Activated CD4-positive, alpha-beta T cell treated with anti-CD3 and anti-CD28 coated beads for 36 hours (primary cell): ENCODE measurements around the gene NKAIN4. TPM values are rescaled to one million over a fixed set of nuclear protein-coding genes. Genes with fewer than 3 reads are reported as not detected.

Experiments
- ATAC-seq: fragments of 200-7000 bp; cut with Tn5 transposase; one replicate; pipeline ENCODE4 v1.10.0; 2021; ENCODE audit warnings: mild to moderate bottlenecking, moderate library complexity
- CTCF ChIA-PET: fragments of 350-600 bp; sonication (Branson Sonifier 250); formaldehyde crosslinking; loops from one replicate; lab custom pipeline; 2021; ENCODE audit warnings: antibody characterized with exemption; lab: Charles Lee
- POLR2A ChIA-PET: fragments of 350-600 bp; sonication (Branson Sonifier 250); formaldehyde crosslinking; loops from one replicate; lab custom pipeline; 2021; ENCODE audit warnings: antibody characterized with exemption, inconsistent platforms; lab: Charles Lee
- DNase-seq: peaks from one replicate; pipeline ENCODE4 v3.0.0-alpha.2; 2020
- H3K27ac Mint-ChIP-seq: one replicate; pipeline ENCODE4 v1.8.0; 2021; ENCODE audit warnings: mixed read lengths
- H3K27me3 Mint-ChIP-seq: one replicate; pipeline ENCODE4 v1.8.0; 2021; ENCODE audit warnings: mixed read lengths
- H3K36me3 Mint-ChIP-seq: one replicate; pipeline ENCODE4 v1.8.0; 2021; ENCODE audit warnings: low read depth, mixed read lengths
- H3K4me1 Mint-ChIP-seq: one replicate; pipeline ENCODE4 v1.8.0; 2021; ENCODE audit warnings: mixed read lengths
- H3K4me3 Mint-ChIP-seq: one replicate; pipeline ENCODE4 v1.8.0; 2021; ENCODE audit warnings: mild to moderate bottlenecking, moderate library complexity, mixed read lengths
- H3K9me3 Mint-ChIP-seq: one replicate; pipeline ENCODE4 v1.8.0; 2021; ENCODE audit warnings: low read depth, mixed read lengths
- intact Hi-C, 2 experiments: fragments of 100-400 bp; cut with DNase I in 1 of 2; cut with micrococcal nuclease in 1 of 2; formaldehyde crosslinking; loops; one replicate each; pipeline versions ENCODE4 v1.14.2 to v1.15.1; 2022 to 2024; cut with DNase I, micrococcal nuclease
- total RNA-seq, 2 experiments: library from RNA; stranded (reverse); gene quantifications; one replicate each; pipeline ENCODE4 v1.2.3, GENCODE V29; 2021

Gene NKAIN4
- total RNA-seq, 2 experiments from 2014 or later = not detected

DNA sequence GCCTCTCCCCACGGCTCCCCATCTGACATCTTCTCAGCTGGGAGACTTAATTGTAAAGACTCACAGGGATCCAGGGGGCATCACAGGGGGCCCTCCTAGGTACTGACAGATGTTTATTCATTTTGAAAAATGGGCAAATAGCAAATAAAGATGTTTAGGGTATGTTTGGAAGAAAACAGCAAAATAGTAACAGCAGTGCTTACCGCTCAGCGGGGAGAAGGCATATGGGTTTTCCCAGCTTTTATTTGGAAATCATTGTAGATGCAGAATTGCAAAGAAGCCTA lies 21.3 kb downstream of the NKAIN4 start:
- ChIA-PET POLR2A (no interaction called here), CTCF (interaction anchor here (2.4 kb wide), 1 partner anchor 10 kb away, joined by 15 read pairs; no protein-coding TSS in a partner anchor)
- peaks cover 16% of the 10 kb centered on the region for H3K27me3 Mint-ChIP-seq
- no peak overlapping the region for H3K4me3 Mint-ChIP-seq
- H3K9me3 Mint-ChIP-seq = no peaks in the 10 kb centered on the region
- no peak for ATAC-seq
- H3K4me1 Mint-ChIP-seq = peaks cover 2% of the 10 kb centered on the region
- no peak for DNase-seq
- no peak overlapping the region for H3K27ac Mint-ChIP-seq
- no peaks in the 10 kb centered on the region for H3K36me3 Mint-ChIP-seq
- intact Hi-C loops = loop anchor here in 1 of 2 experiments (5.0 kb wide), 1 partner anchor 176 kb away; no protein-coding TSS in a partner anchor

DNA sequence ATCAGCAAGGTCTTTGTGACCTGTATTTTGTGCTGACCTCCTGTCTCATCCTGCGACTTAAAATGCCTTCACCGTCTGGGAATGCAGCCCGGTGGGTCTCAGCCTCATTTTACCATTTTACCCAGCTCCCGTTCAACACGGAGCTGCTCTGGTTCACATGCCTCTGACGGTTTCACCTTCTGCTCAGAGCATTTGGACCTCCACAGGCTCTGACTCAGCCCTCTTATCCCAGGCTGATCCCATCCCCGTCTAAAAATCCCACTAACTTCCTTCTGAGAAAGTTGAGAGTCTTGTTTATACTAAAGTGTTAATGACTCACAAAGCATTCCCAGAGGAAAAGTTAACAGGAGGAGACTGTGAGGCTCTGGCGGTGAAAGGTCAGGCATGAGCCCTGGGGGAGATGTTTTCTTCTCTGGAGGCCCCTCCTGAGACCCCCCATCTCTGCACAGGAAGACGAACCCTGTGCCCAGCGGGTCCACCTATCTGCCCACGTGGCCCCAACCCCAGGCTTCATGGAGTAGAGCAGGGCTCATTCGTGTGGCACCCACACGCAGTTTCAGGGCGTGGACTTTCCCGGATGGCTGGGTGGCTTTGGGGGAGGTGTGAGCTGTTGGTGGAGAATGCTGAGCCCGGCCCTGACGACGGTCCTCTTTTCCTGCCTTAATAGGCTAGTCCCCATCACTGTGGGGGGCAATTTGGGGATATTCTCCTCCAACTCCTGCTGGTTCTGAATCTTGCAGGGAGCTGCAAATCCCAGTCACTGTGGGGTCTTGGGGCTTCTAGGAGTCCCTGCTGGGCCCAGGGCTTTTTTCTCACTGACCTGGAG lies 21.8 kb downstream of the NKAIN4 start:
- H3K36me3 Mint-ChIP-seq = no peaks in the 10 kb centered on the region

DNA sequence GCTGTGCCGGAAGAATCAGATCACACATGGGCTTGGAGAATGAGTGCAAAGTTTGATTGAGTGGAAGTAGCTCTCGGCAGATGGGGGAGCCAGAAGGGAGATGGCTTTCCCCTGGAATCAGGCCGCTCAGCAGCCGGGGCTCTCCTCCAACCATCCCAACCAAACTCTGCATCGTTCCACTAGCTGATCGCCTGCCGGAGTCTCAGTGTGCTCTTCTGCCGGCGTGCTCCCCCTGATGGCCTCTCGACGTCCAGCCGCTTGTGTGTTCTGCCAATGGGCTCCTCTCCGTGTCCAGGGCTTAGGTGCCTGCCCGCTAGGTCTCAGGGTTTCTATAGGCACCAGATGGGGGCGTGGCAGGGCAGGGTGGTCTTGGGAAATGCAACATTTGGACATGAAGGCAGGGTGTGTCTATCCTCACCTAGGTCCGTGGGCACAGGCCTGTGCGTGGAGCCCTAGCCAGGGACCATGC lies 23.4 kb downstream of the NKAIN4 start:
- POLR2A ChIA-PET = no interaction called here
- peaks cover 2% of the 10 kb centered on the region for H3K4me1 Mint-ChIP-seq
- CTCF ChIA-PET = interaction anchor here (0.5 kb wide), 1 partner anchor 21 kb away, joined by 3 read pairs; no protein-coding TSS in a partner anchor
- H3K27me3 Mint-ChIP-seq = peaks cover 16% of the 10 kb centered on the region
- ATAC-seq (peak; percentile 33), DNase-seq (peak; percentile 42)
- no peak overlapping the region for H3K27ac Mint-ChIP-seq
- no peaks in the 10 kb centered on the region for H3K36me3 Mint-ChIP-seq
- H3K4me3 Mint-ChIP-seq = no peak overlapping the region
- no peaks in the 10 kb centered on the region for H3K9me3 Mint-ChIP-seq
- intact Hi-C loops = loop anchor here in 1 of 2 experiments (5.0 kb wide), 1 partner anchor 174 kb away; no protein-coding TSS in a partner anchor

More for the DNA sequence above, 21.8 kb downstream of the NKAIN4 start:
- peaks cover 16% of the 10 kb centered on the region for H3K27me3 Mint-ChIP-seq
- no peak overlapping the region for H3K4me3 Mint-ChIP-seq
- no peaks in the 10 kb centered on the region for H3K9me3 Mint-ChIP-seq
- no peak overlapping the region for H3K27ac Mint-ChIP-seq
- no peak for DNase-seq
- H3K4me1 Mint-ChIP-seq = peaks cover 2% of the 10 kb centered on the region
- ChIA-PET CTCF (interaction anchor here (2.4 kb wide), 1 partner anchor 9 kb away, joined by 15 read pairs; no protein-coding TSS in a partner anchor), POLR2A (no interaction called here)
- intact Hi-C loops = loop anchor here in 1 of 2 experiments (5.0 kb wide), 1 partner anchor 175 kb away; no protein-coding TSS in a partner anchor
- no peak for ATAC-seq

DNA sequence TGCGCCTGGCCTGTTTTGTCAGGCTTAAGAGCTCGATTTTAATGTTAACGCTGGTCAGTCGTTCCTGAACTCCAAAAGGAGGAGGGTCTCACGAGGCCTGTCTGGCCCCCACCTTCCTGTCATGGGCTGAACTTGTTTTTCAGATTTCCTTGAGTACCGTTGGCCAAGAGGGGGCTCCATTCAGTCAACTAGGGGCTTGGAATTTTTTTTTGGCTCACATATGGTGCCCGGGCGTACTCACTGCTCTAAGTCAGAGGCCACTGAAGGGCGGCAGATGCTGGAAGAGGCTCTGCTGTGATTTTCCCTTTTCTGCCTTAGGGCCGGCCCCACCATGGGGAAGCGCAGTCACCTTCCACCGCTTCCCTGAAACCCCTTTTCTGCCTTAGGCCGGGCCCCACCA lies 25.5 kb downstream of the NKAIN4 start:
- ATAC-seq = no peak
- CTCF ChIA-PET = no interaction called here
- Mint-ChIP-seq H3K36me3 (no peaks in the 10 kb centered on the region), H3K4me1 (no peaks in the 10 kb centered on the region), H3K9me3 (no peaks in the 10 kb centered on the region), H3K27ac (no peak overlapping the region), H3K27me3 (peaks cover 16% of the 10 kb centered on the region), H3K4me3 (no peak overlapping the region)
- intact Hi-C loops = no loop called here
- POLR2A ChIA-PET = no interaction called here
- no peak for DNase-seq

DNA sequence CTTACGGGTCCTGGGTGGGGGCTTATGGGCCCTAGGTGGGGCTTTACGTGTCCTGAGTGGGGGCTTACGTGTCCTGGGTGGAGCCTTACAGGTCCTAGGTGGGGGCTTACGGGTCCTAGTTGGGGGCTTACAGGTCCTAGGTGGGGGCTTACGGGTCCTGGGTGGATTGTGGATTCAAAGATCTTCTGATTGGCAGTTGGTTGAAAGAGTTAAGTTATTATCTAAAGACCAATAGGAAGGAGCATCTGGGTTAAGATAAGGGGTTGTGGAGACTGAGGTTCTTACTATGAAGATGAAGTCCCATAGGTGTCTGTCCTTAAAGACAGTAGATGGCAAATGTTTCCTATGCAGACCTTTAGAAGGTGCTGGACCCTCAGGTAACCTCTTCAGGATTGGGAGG lies 27.0 kb downstream of the NKAIN4 start:
- no peak overlapping the region for H3K4me3 Mint-ChIP-seq
- ATAC-seq = no peak
- intact Hi-C loops = no loop called here

DNA sequence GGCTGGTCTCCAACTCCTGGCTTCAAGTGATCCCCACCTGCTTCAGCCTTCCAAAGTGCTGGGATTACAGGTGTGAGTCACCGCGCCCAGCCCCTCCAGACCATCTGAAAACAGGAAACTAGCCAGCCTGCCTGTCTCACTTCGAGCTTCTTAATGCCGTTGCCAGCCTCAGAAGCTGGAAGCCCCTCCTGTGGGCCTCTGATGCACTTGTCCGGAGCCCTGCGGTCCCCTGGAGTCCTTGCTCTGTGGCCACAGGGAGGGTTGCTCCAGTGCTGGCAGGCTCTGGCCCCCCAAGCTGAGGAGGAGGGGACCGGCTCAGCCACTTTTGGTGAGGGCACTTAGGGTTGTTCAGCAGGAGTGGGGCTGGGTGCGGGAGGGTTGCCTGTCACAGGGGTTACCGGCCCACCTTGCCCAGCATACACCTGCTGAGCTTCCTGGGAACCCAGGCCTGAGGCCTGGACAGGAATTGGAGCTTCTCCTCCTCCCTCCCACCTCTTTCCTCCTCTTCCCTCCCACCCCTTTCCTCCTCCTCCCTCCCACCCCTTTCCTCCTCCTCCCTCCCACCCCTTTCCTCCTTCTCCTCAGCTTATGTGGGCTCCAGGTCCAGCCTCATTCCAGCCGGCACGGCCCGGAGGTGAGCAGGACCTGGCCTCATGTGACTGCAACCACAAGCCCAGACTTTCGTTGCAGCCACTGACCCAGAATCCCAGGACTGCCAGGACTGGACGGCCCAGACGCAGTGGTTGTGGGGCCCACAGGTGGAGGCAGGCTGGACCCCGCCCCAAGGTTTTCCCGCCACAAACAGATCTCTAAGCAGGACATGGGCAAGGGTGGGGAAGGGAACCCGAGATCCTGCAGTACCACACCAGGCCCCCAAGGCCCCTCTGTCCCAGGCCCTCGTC lies 28.0 kb downstream of the NKAIN4 start:
- H3K4me3 Mint-ChIP-seq = no peak overlapping the region
- H3K27me3 Mint-ChIP-seq = peaks cover 7% of the 10 kb centered on the region
- no peaks in the 10 kb centered on the region for H3K9me3 Mint-ChIP-seq
- H3K36me3 Mint-ChIP-seq = no peaks in the 10 kb centered on the region
- DNase-seq = no peak
- no peak for ATAC-seq
- H3K27ac Mint-ChIP-seq = no peak overlapping the region
- intact Hi-C loops = no loop called here
- CTCF ChIA-PET = interaction anchor here (1.6 to 3.7 kb wide), 3 partner anchors 9 to 154 kb away, joined by 6 to 17 read pairs (median 6); partner anchors contain the start of gene BIRC7
- no peaks in the 10 kb centered on the region for H3K4me1 Mint-ChIP-seq
- POLR2A ChIA-PET = no interaction called here

More for the DNA sequence above, 27.0 kb downstream of the NKAIN4 start:
- DNase-seq = no peak
- Mint-ChIP-seq H3K36me3 (no peaks in the 10 kb centered on the region), H3K4me1 (no peaks in the 10 kb centered on the region), H3K27me3 (peaks cover 15% of the 10 kb centered on the region), H3K9me3 (no peaks in the 10 kb centered on the region), H3K27ac (no peak overlapping the region)
- ChIA-PET CTCF (no interaction called here), POLR2A (no interaction called here)

DNA sequence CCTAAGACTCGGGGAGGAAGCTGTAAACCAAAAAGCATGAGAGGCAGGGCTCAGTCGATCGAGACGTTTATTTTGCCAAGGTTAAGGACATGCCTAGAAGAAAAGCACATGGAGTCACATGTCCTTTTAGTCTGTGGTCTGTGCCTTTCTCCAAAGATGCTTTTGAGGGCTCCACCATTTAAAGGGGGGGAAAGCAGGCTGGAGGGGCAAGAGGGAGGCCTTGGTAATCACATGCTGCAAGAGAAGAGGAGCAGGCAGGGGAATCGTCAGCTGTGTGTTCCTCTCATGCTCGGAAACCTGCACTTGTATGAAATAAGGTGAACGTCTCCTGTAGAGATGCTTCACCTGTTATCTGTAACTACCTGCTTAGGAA lies 29.2 kb downstream of the NKAIN4 start:
- Mint-ChIP-seq H3K36me3 (no peaks in the 10 kb centered on the region), H3K27me3 (peaks cover 6% of the 10 kb centered on the region), H3K27ac (no peak overlapping the region), H3K4me1 (no peaks in the 10 kb centered on the region), H3K4me3 (no peak overlapping the region), H3K9me3 (no peaks in the 10 kb centered on the region)
- ATAC-seq (no peak), DNase-seq (no peak)
- CTCF ChIA-PET = interaction anchor here (0.6 to 3.7 kb wide), 8 partner anchors 10 to 189 kb away, joined by 3 to 22 read pairs (median 5); partner anchors contain the start of gene BIRC7
- POLR2A ChIA-PET = no interaction called here
- intact Hi-C loops = no loop called here

DNA sequence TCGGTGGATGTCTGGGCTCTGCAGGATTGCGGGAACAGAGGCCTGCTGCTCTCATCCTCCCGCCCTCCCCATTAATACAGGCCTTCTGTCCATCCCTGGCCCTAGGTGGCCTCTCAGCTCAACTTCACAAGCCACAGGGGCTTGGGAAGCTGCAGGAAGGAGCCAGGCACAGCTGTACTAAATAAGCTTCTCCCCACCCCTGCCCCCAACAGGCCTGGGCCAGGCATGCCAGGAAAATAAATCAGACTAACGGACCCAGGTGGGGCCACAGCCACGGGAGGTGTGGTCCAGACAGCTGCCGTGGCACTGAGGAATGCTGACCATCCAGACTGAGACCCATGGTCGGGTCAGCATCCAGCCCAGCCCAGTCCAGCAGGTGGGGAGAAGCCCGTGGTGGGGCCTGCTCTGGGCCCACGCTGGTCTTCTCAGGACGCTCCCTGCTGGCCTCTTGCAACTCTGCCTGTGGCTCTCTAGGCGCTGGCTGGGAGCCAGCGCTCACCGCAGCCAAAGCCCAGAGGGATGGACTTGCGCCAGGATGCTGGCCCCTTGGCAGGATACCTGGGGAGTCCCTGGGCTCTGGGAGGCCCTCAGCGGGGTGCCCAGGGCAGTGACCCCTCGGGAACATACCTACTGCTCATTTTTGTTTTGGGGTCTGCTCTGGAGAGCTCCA lies 29.7 kb downstream of the NKAIN4 start:
- ATAC-seq (no peak), DNase-seq (no peak)
- ChIA-PET POLR2A (no interaction called here), CTCF (interaction anchor here (0.5 to 3.7 kb wide), 19 partner anchors 8 to 713 kb away, joined by 3 to 22 read pairs (median 6); partner anchors contain the start of genes ARFGAP1 and BIRC7)
- intact Hi-C loops = no loop called here
- no peaks in the 10 kb centered on the region for H3K9me3 Mint-ChIP-seq
- no peak overlapping the region for H3K4me3 Mint-ChIP-seq
- no peak overlapping the region for H3K27ac Mint-ChIP-seq
- H3K27me3 Mint-ChIP-seq = peaks cover 7% of the 10 kb centered on the region
- H3K36me3 Mint-ChIP-seq = no peaks in the 10 kb centered on the region
- H3K4me1 Mint-ChIP-seq = no peaks in the 10 kb centered on the region

DNA sequence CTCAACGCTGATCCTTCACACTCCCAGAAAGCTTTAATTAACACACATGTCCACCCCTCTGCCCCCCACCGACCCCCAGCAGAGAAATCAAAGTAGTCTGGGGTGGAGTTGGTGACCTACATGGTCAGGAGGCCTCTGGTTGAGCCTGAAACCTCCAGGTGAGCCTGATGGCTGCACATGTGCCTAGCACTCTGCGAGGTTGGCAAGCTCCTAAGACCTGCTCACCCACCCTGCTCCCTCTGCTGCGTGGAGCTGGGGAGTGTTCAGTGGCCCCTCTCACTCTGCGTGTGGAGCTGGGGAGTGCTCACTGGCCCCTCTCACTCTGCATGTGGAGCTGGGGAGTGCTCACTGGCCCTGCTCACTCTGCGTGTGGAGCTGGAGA lies 30.4 kb downstream of the NKAIN4 start:
- Mint-ChIP-seq H3K27me3 (peaks cover 4% of the 10 kb centered on the region), H3K27ac (no peak overlapping the region), H3K4me1 (no peaks in the 10 kb centered on the region), H3K9me3 (no peaks in the 10 kb centered on the region), H3K4me3 (no peak overlapping the region), H3K36me3 (no peaks in the 10 kb centered on the region)
- intact Hi-C loops = loop anchor here (1.0 to 2.0 kb wide), 4 partner anchors 29 to 159 kb away; no protein-coding TSS in a partner anchor
- no peak for ATAC-seq
- POLR2A ChIA-PET = no interaction called here
- no peak for DNase-seq
- CTCF ChIA-PET = interaction anchor here (0.6 to 3.7 kb wide), 23 partner anchors 9 to 251 kb away, joined by 3 to 22 read pairs (median 4); partner anchors contain the start of genes ARFGAP1 and BIRC7

DNA sequence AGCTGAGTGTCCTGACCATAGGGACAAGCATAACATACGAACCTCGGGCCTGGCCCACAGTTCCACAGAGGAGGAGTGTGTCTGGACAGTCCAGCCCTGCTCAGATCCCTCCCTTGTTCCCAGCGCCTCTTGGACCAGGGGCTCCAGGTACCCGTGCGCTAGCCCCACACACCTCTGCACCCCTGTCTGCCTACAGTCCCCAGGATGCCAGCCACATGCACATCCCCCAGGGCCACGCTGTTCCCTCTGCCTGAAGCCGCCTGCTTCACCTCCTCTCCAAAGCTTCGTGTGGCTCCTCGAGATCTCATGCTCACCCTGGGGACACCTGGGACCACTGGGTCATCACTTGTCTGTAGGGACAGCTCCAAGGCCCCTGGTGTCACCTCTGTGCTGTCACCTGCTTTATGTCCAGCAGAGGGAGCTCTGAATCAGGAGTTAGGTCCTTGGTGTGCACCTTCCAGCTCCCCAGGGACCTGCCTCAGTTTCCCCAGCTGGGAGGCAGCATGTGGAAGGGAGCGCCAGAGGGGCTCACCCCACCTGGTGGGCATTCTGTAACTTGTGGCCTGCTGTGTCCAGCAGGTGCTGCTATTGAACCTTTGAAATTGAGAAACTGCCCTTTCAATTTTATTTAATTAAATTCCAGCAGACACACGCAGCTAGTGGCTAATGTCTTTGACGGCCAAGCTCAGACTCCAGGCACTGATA lies 31.0 kb downstream of the NKAIN4 start:
- no peaks in the 10 kb centered on the region for H3K4me1 Mint-ChIP-seq
- intact Hi-C loops = loop anchor here (1.0 to 2.0 kb wide), 4 partner anchors 30 to 160 kb away; no protein-coding TSS in a partner anchor
- peaks cover 4% of the 10 kb centered on the region for H3K27me3 Mint-ChIP-seq
- DNase-seq (peak; percentile 68), ATAC-seq (peak; percentile 75)
- no peaks in the 10 kb centered on the region for H3K36me3 Mint-ChIP-seq
- POLR2A ChIA-PET = interaction anchor here (0.6 kb wide), 1 partner anchor 158 kb away, joined by 5 read pairs; no protein-coding TSS in a partner anchor
- H3K27ac Mint-ChIP-seq = no peak overlapping the region
- CTCF ChIA-PET = interaction anchor here (0.6 to 3.7 kb wide), 27 partner anchors 9 to 904 kb away, joined by 3 to 22 read pairs (median 4); partner anchors contain the start of genes ARFGAP1 and BIRC7
- no peak overlapping the region for H3K4me3 Mint-ChIP-seq
- no peaks in the 10 kb centered on the region for H3K9me3 Mint-ChIP-seq
